ENCODE data around the gene WDR62.

- no peak for TF ChIP-seq CTCF (IDR thresholded peaks at IDR 0.05; ENCODE audit: low read depth, low read length)
- TF ChIP-seq EZH2phosphoT487 (IDR thresholded peaks at IDR 0.05; ENCODE audit: low read depth), result no peak
These were observed 58.0 kb downstream of the WDR62 start for GRCh38 chr19:36112678-36113077.
